CD1c-positive myeloid dendritic cell (primary cell): ENCODE data around the gene ARVCF.

ENCODE experiments used
- DNase-seq: peaks from one replicate; pipeline ENCODE4 v3.0.0-alpha.2; 2016; ENCODE audit errors: extremely low spot score

The ARVCF gene

GRCh38 chr22:19998991-19999820 is 17.4 kb downstream of the ARVCF start:
- DNase-seq = no peak

GRCh38 chr22:19998232-19998951 is 18.2 kb downstream of the ARVCF start:
- no peak for DNase-seq

- DNase-seq = no peak
These were observed 18.9 kb downstream of the ARVCF start for GRCh38 chr22:19997561-19998231.

GRCh38 chr22:19996694-19997384 is 19.8 kb downstream of the ARVCF start:
- DNase-seq = no peak

GRCh38 chr22:19995611-19996339 is 20.8 kb downstream of the ARVCF start:
- no peak for DNase-seq

- no peak for DNase-seq
These were observed 21.6 kb downstream of the ARVCF start for GRCh38 chr22:19994851-19995610.

GRCh38 chr22:19993926-19994325 is 22.7 kb downstream of the ARVCF start:
- no peak for DNase-seq

- no peak for DNase-seq
These were observed 23.7 kb downstream of the ARVCF start for GRCh38 chr22:19992921-19993355.

- no peak for DNase-seq
These were observed 24.1 kb downstream of the ARVCF start for GRCh38 chr22:19992481-19992911.

GRCh38 chr22:19991645-19992451 is 24.8 kb downstream of the ARVCF start:
- DNase-seq = no peak

GRCh38 chr22:19991395-19991644 is 25.3 kb downstream of the ARVCF start:
- DNase-seq = no peak

GRCh38 chr22:19990609-19991394 is 25.8 kb downstream of the ARVCF start:
- DNase-seq = no peak

- DNase-seq = no peak
These were observed 26.4 kb downstream of the ARVCF start for GRCh38 chr22:19990188-19990587.

- no peak for DNase-seq
These were observed 26.9 kb downstream of the ARVCF start for GRCh38 chr22:19989725-19990067.

GRCh38 chr22:19988965-19989724 is 27.5 kb downstream of the ARVCF start:
- DNase-seq = no peak

GRCh38 chr22:19988331-19988808 is 28.3 kb downstream of the ARVCF start:
- DNase-seq = no peak

- DNase-seq = no peak
These were observed 29.0 kb downstream of the ARVCF start for GRCh38 chr22:19987394-19988306.
